WTC11 (cell line): ENCODE measurements around the gene MIB1. TPM values are rescaled to one million over a fixed set of nuclear protein-coding genes. Genes with fewer than 3 reads are reported as not detected.
"Not testable (repeated sequence)": the region's sequence is repeated elsewhere in the genome, so short reads cannot be mapped to it uniquely, and the experiment has no call there.

Experiments
- ATAC-seq: fragments of 200-7000 bp; cut with Tn5 transposase; 2 replicates; pipeline ENCODE4 v1.10.0; 2021; ENCODE audit warnings: mild to moderate bottlenecking, moderate library complexity
- CTCF ChIA-PET: fragments of 300-600 bp; sonication (Branson Sonifier 250); formaldehyde crosslinking; loops from one replicate; lab custom pipeline; 2021; ENCODE audit warnings: antibody characterized with exemption; lab: Charles Lee
- POLR2A ChIA-PET: fragments of 350-600 bp; sonication (Branson Sonifier 250); formaldehyde crosslinking; loops from one replicate; lab custom pipeline; 2021; ENCODE audit warnings: antibody characterized with exemption; lab: Charles Lee
- DNase-seq: peaks from one replicate; pipeline ENCODE4 v3.0.0; 2021; ENCODE audit warnings: low spot score
- H3K27ac Mint-ChIP-seq: 2 replicates; pipeline ENCODE4 v1.8.0; 2021; ENCODE audit warnings: mixed read lengths
- H3K27me3 Mint-ChIP-seq: 2 replicates; pipeline ENCODE4 v1.8.0; 2021; ENCODE audit warnings: low read depth, mild to moderate bottlenecking, moderate library complexity, mixed read lengths
- H3K36me3 Mint-ChIP-seq: 2 replicates; pipeline ENCODE4 v1.8.0; 2021; ENCODE audit warnings: mixed read lengths
- H3K4me1 Mint-ChIP-seq: 2 replicates; pipeline ENCODE4 v1.8.0; 2022; ENCODE audit warnings: mixed read lengths
- H3K4me3 Mint-ChIP-seq: 2 replicates; pipeline ENCODE4 v1.8.0; 2021; ENCODE audit warnings: mild to moderate bottlenecking, moderate library complexity, mixed read lengths
- H3K9me3 Mint-ChIP-seq: 2 replicates; pipeline ENCODE4 v1.8.0; 2021; ENCODE audit warnings: mixed read lengths
- ETV6 ChIP-seq: sonication (generic); formaldehyde crosslinking; IDR thresholded peaks from 2 replicates; pipeline ENCODE4 v1.8.1; 2022; ENCODE audit warnings: mild to moderate bottlenecking, missing genetic modification reagents
- GTF2I ChIP-seq: fragments of 250-450 bp; sonication (Bioruptor Pico); conservative IDR thresholded peaks from 2 replicates; pipeline ENCODE4 v1.4.0; 2021; ENCODE audit warnings: mild to moderate bottlenecking
- HMGA2 ChIP-seq: fragments of 250-450 bp; sonication (Bioruptor Pico); IDR thresholded peaks from 2 replicates; pipeline ENCODE4 v1.4.0; 2021; ENCODE audit warnings: mild to moderate bottlenecking, moderate library complexity
- JUN ChIP-seq: sonication (generic); formaldehyde crosslinking; IDR thresholded peaks from 2 replicates; pipeline ENCODE4 v1.8.0; 2023; ENCODE audit warnings: mild to moderate bottlenecking, missing genetic modification reagents
- KAT7 ChIP-seq: sonication (generic); formaldehyde crosslinking; IDR thresholded peaks from 2 replicates; pipeline ENCODE4 v1.8.1; 2023; ENCODE audit warnings: missing genetic modification reagents, mild to moderate bottlenecking, borderline replicate concordance
- MXD4 ChIP-seq: fragments of 250-450 bp; sonication (Bioruptor Pico); IDR thresholded peaks from 2 replicates; pipeline ENCODE4 v1.8.0; 2021; ENCODE audit warnings: mild to moderate bottlenecking, moderate library complexity, borderline replicate concordance
- NFATC4 ChIP-seq: fragments of 250-450 bp; sonication (Bioruptor Pico); IDR thresholded peaks from 2 replicates; pipeline ENCODE4 v1.9.0; 2021; ENCODE audit warnings: mild to moderate bottlenecking
- NFYB ChIP-seq: sonication (generic); formaldehyde crosslinking; conservative IDR thresholded peaks from 2 replicates; pipeline ENCODE4 v1.8.0; 2022; ENCODE audit warnings: low read depth, missing genetic modification reagents
- ZNF138 ChIP-seq: sonication (generic); formaldehyde crosslinking; conservative IDR thresholded peaks from 2 replicates; pipeline ENCODE4 v1.8.1; 2022; ENCODE audit warnings: mild to moderate bottlenecking, moderate library complexity, missing genetic modification reagents
- ZNF219 ChIP-seq: sonication (generic); formaldehyde crosslinking; IDR thresholded peaks from 2 replicates; pipeline ENCODE4 v1.8.0; 2023; ENCODE audit warnings: missing genetic modification reagents, mild to moderate bottlenecking, borderline replicate concordance
- ZNF232 ChIP-seq: sonication (generic); formaldehyde crosslinking; IDR thresholded peaks from 2 replicates; pipeline ENCODE4 v1.8.0; 2022; ENCODE audit warnings: mild to moderate bottlenecking, missing genetic modification reagents
- ZNF263 ChIP-seq: sonication (generic); formaldehyde crosslinking; IDR thresholded peaks from 2 replicates; pipeline ENCODE4 v1.8.1; 2022; ENCODE audit warnings: low read depth, mild to moderate bottlenecking, moderate library complexity, missing genetic modification reagents
- ZNF671 ChIP-seq: fragments of 250-450 bp; sonication (Bioruptor Pico); IDR thresholded peaks from 2 replicates; pipeline ENCODE4 v1.8.0; 2021; ENCODE audit warnings: mild to moderate bottlenecking
- total RNA-seq: library from RNA; stranded (reverse); gene quantifications from 3 replicates; pipeline ENCODE4 v1.2.3, GENCODE V29; 2021
- TF ChIP-seq, protein P1 (sequence below): sonication (generic); formaldehyde crosslinking; IDR thresholded peaks from 2 replicates; pipeline ENCODE4 v1.8.1; 2023; ENCODE audit warnings: mild to moderate bottlenecking, missing genetic modification reagents, borderline replicate concordance
- TF ChIP-seq, protein P2 (sequence below): sonication (generic); formaldehyde crosslinking; IDR thresholded peaks from 2 replicates; pipeline ENCODE4 v1.8.0; 2022; ENCODE audit warnings: mild to moderate bottlenecking, missing genetic modification reagents
- TF ChIP-seq, protein P3 (sequence below): fragments of 200-600 bp; IDR thresholded peaks from 2 replicates; pipeline ENCODE4 v1.8.0; 2022; ENCODE audit warnings: antibody characterized with exemption
- TF ChIP-seq, protein P4 (sequence below): sonication (generic); formaldehyde crosslinking; IDR thresholded peaks from 2 replicates; pipeline ENCODE4 v1.8.1; 2023; ENCODE audit warnings: mild to moderate bottlenecking, missing genetic modification reagents, moderate library complexity

The MIB1 gene
- total RNA-seq, 1 experiment from 2014 or later, result 63.9 TPM

DNA sequence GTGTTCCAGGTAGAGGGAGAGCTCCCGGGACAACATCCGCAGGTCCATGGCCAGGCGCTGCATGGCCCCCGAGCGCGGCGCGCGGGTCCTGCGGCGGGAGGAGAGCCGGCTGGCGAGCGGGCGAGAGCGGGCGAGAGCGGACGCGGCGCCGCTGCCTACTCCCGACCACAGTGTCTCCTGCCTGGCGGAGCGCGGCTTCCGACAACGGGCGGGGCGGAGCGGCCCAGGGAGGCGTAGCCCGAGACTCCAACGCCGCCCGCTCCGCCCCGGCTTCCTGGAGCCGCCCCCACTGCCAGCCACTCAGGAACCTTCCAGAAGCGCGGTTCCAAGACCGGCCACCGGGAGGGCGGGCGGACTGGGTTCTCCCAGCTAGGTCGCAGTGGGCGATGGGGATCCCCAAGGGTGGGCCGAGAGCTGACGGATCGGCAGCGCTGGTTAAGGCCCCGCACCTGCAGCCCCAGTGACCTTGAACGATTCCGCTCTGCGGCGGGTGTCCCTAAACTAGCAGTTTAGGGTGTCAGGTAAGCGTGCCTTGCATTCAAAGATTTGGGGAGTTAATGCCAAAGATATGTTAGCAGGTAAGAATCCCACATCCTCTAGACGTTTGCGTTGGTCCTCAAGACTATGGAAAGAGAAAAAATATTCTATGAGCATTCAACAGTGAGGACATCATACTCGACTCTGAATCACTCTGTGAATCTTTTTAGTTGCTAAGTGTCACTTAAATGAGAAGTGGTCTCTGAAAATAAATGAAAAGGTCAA is 35.8 kb upstream of the MIB1 start, which contains the start of gene ABHD3 (continued):
- TF ChIP-seq, protein P1, sequence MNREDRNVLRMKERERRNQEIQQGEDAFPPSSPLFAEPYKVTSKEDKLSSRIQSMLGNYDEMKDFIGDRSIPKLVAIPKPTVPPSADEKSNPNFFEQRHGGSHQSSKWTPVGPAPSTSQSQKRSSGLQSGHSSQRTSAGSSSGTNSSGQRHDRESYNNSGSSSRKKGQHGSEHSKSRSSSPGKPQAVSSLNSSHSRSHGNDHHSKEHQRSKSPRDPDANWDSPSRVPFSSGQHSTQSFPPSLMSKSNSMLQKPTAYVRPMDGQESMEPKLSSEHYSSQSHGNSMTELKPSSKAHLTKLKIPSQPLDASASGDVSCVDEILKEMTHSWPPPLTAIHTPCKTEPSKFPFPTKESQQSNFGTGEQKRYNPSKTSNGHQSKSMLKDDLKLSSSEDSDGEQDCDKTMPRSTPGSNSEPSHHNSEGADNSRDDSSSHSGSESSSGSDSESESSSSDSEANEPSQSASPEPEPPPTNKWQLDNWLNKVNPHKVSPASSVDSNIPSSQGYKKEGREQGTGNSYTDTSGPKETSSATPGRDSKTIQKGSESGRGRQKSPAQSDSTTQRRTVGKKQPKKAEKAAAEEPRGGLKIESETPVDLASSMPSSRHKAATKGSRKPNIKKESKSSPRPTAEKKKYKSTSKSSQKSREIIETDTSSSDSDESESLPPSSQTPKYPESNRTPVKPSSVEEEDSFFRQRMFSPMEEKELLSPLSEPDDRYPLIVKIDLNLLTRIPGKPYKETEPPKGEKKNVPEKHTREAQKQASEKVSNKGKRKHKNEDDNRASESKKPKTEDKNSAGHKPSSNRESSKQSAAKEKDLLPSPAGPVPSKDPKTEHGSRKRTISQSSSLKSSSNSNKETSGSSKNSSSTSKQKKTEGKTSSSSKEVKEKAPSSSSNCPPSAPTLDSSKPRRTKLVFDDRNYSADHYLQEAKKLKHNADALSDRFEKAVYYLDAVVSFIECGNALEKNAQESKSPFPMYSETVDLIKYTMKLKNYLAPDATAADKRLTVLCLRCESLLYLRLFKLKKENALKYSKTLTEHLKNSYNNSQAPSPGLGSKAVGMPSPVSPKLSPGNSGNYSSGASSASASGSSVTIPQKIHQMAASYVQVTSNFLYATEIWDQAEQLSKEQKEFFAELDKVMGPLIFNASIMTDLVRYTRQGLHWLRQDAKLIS (CRISPR knock-in tag), result no peak
- TF ChIP-seq ZNF263 (CRISPR knock-in tag), result no peak
- TF ChIP-seq, protein P2, sequence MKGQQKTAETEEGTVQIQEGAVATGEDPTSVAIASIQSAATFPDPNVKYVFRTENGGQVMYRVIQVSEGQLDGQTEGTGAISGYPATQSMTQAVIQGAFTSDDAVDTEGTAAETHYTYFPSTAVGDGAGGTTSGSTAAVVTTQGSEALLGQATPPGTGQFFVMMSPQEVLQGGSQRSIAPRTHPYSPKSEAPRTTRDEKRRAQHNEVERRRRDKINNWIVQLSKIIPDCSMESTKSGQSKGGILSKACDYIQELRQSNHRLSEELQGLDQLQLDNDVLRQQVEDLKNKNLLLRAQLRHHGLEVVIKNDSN (CRISPR knock-in tag), result peak; percentile 40; the same call in 1 of the 2 replicates

DNA sequence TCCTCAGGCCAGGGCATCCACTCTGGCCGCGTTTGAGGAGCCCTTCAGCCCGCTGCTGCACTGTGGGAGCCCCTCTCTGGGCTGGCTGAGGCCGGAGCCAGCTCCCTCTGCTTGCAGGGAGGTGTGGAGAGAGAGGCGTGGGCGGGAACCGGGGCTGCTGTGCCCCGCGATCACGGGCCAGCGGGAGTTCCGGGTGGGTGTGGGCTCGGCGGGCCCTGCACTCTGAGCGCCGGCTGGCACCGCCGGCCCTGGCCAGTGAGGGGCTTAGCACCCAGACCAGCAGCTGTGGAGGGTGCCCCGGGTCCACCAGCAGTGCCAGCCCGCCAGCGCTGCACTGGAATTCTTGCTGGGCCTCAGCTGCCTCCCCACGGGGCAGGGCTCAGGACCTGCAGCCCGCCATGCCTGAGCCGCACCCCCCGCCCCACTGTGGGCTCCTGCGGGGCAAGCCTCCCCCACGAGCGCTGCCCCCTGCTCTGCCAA is 34.2 kb upstream of the MIB1 start:
- peaks cover 15% of the 10 kb centered on the region for H3K9me3 Mint-ChIP-seq

DNA sequence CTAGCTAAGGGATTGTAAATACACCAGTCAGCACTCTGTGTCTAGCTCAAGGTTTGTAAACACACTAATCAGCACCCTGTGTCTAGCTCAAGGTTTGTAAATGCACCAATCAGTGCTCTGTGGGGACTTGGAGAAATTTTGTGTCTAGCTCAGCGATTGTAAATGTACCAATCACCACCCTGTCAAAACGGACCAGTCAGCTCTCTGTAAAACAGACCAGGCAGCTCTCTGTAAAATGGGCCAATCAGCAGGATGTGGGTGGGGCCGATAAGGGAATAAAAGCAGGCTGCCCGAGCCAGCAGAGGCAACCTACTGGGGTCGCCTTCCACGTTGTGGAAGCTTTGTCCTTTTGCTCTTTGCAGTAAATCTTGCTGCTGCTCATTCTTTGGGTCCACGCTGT is 33.5 kb upstream of the MIB1 start:
- TF ChIP-seq NFYB (CRISPR knock-in tag), result 0 out of 2 replicates have a peak, but pooled peaks have one; percentile 30
- Mint-ChIP-seq H3K9me3 (peaks cover 15% of the 10 kb centered on the region), H3K36me3 (peaks cover 22% of the 10 kb centered on the region), H3K4me1 (peaks cover 17% of the 10 kb centered on the region), H3K27me3 (peaks cover 12% of the 10 kb centered on the region)
- H3K4me3 Mint-ChIP-seq, CTCF ChIA-PET, POLR2A ChIA-PET, H3K27ac Mint-ChIP-seq, DNase-seq, ATAC-seq: not testable (repeated sequence)

More for the DNA sequence above, 34.2 kb upstream of the MIB1 start:
- TF ChIP-seq, protein P3, sequence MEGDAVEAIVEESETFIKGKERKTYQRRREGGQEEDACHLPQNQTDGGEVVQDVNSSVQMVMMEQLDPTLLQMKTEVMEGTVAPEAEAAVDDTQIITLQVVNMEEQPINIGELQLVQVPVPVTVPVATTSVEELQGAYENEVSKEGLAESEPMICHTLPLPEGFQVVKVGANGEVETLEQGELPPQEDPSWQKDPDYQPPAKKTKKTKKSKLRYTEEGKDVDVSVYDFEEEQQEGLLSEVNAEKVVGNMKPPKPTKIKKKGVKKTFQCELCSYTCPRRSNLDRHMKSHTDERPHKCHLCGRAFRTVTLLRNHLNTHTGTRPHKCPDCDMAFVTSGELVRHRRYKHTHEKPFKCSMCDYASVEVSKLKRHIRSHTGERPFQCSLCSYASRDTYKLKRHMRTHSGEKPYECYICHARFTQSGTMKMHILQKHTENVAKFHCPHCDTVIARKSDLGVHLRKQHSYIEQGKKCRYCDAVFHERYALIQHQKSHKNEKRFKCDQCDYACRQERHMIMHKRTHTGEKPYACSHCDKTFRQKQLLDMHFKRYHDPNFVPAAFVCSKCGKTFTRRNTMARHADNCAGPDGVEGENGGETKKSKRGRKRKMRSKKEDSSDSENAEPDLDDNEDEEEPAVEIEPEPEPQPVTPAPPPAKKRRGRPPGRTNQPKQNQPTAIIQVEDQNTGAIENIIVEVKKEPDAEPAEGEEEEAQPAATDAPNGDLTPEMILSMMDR, result no peak
- no peak for TF ChIP-seq ZNF671 (CRISPR knock-in tag)
- TF ChIP-seq KAT7 (CRISPR knock-in tag), result no peak
- TF ChIP-seq MXD4 (CRISPR knock-in tag), result no peak
- TF ChIP-seq, protein P4, sequence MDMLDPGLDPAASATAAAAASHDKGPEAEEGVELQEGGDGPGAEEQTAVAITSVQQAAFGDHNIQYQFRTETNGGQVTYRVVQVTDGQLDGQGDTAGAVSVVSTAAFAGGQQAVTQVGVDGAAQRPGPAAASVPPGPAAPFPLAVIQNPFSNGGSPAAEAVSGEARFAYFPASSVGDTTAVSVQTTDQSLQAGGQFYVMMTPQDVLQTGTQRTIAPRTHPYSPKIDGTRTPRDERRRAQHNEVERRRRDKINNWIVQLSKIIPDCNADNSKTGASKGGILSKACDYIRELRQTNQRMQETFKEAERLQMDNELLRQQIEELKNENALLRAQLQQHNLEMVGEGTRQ (CRISPR knock-in tag), result no peak
- TF ChIP-seq ETV6, result no peak
- no peak for TF ChIP-seq NFATC4
- TF ChIP-seq ZNF232 (CRISPR knock-in tag), result no peak
- no peak for TF ChIP-seq ZNF138
- TF ChIP-seq JUN, result no peak
- no peak for TF ChIP-seq ZNF219
- TF ChIP-seq GTF2I (CRISPR knock-in tag), result no peak
- no peak for TF ChIP-seq HMGA2
- H3K36me3 Mint-ChIP-seq, result peaks cover 22% of the 10 kb centered on the region
- POLR2A ChIA-PET, result no interaction called here
- H3K27me3 Mint-ChIP-seq, result peaks cover 12% of the 10 kb centered on the region
- DNase-seq (no peak), ATAC-seq (no peak)
- peaks cover 17% of the 10 kb centered on the region for H3K4me1 Mint-ChIP-seq
- H3K4me3 Mint-ChIP-seq, result no peak overlapping the region
- CTCF ChIA-PET, result no interaction called here
- no peak overlapping the region for H3K27ac Mint-ChIP-seq
